Measurements from ENCODE around the gene MEGF6. TPM values are rescaled to one million over a fixed set of nuclear protein-coding genes. Genes with fewer than 3 reads are reported as not detected.

Gene MEGF6
- total RNA-seq, 2 donors from 2014 or later: 67.3 to 82.5 TPM

DNA sequence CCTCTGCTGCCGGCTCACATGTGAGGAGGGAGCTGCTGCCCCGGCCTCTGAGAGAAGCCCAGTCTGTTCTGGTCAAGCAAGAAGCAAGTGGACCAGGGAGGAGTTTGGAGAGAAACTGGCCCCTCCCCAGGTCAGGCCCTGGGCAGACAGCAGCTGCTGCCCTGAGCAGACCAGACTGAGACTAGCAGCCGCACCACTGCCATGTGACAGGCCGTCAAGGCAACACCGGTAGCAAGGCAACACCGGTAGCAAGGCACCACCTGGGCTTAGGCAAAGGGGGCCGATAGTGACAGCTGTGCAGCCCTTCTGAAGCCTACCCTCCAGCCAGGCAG, 106.5 kb downstream of the MEGF6 start:
- intact Hi-C loops (cut with DNase I): no loop called here
- Histone ChIP-seq H3K36me3 (no peaks in the 10 kb centered on the region), H3K9me3 (no peaks in the 10 kb centered on the region), H3K4me3 (no peak overlapping the region), H3K4me1 (replicated peaks) (no peaks in the 10 kb centered on the region), H3K27me3 (replicated peaks; ENCODE audit: insufficient read depth) (no peaks in the 10 kb centered on the region), H3K27ac (no peak overlapping the region)
- DNase-seq (ENCODE audit: low spot score): no peak
- TF ChIP-seq POLR2A (IDR thresholded peaks at IDR 0.05) (no peak), POLR2AphosphoS5 (IDR thresholded peaks at IDR 0.05) (no peak)
- TF ChIP-seq, protein P1, sequence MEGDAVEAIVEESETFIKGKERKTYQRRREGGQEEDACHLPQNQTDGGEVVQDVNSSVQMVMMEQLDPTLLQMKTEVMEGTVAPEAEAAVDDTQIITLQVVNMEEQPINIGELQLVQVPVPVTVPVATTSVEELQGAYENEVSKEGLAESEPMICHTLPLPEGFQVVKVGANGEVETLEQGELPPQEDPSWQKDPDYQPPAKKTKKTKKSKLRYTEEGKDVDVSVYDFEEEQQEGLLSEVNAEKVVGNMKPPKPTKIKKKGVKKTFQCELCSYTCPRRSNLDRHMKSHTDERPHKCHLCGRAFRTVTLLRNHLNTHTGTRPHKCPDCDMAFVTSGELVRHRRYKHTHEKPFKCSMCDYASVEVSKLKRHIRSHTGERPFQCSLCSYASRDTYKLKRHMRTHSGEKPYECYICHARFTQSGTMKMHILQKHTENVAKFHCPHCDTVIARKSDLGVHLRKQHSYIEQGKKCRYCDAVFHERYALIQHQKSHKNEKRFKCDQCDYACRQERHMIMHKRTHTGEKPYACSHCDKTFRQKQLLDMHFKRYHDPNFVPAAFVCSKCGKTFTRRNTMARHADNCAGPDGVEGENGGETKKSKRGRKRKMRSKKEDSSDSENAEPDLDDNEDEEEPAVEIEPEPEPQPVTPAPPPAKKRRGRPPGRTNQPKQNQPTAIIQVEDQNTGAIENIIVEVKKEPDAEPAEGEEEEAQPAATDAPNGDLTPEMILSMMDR (IDR thresholded peaks at IDR 0.05): no peak
- WGBS: 85% methylated on average over 2 of the region's 7 CpGs

GRCh38 chr1:3504151-3504821, 107.0 kb downstream of the MEGF6 start:
- WGBS: 85% methylated on average over 29 of the region's 31 CpGs
- intact Hi-C loops (cut with DNase I): no loop called here
- no peak for DNase-seq (ENCODE audit: low spot score)
- Histone ChIP-seq H3K36me3 (no peaks in the 10 kb centered on the region), H3K27me3 (replicated peaks; ENCODE audit: insufficient read depth) (no peaks in the 10 kb centered on the region), H3K27ac (no peak overlapping the region), H3K4me1 (replicated peaks) (no peaks in the 10 kb centered on the region), H3K4me3 (no peak overlapping the region), H3K9me3 (no peaks in the 10 kb centered on the region)
- TF ChIP-seq POLR2AphosphoS5 (IDR thresholded peaks at IDR 0.05): no peak
- no peak for TF ChIP-seq POLR2A (IDR thresholded peaks at IDR 0.05)

- no peaks in the 10 kb centered on the region for H3K4me1 ChIP-seq (replicated peaks)
- DNase-seq (ENCODE audit: low spot score): no peak
- no peak overlapping the region for H3K4me3 ChIP-seq
- no peaks in the 10 kb centered on the region for H3K27me3 ChIP-seq (replicated peaks; ENCODE audit: insufficient read depth)
- no peaks in the 10 kb centered on the region for H3K9me3 ChIP-seq
- TF ChIP-seq POLR2A (IDR thresholded peaks at IDR 0.05) (no peak), POLR2AphosphoS5 (IDR thresholded peaks at IDR 0.05) (no peak)
- TF ChIP-seq, protein P1 (IDR thresholded peaks at IDR 0.05): no peak
- H3K36me3 ChIP-seq: no peaks in the 10 kb centered on the region
- no peak overlapping the region for H3K27ac ChIP-seq
- WGBS: 84% methylated on average over 8 of the region's 8 CpGs
- intact Hi-C loops (cut with DNase I): no loop called here
These were observed 107.8 kb downstream of the MEGF6 start for GRCh38 chr1:3503525-3503886.

DNA sequence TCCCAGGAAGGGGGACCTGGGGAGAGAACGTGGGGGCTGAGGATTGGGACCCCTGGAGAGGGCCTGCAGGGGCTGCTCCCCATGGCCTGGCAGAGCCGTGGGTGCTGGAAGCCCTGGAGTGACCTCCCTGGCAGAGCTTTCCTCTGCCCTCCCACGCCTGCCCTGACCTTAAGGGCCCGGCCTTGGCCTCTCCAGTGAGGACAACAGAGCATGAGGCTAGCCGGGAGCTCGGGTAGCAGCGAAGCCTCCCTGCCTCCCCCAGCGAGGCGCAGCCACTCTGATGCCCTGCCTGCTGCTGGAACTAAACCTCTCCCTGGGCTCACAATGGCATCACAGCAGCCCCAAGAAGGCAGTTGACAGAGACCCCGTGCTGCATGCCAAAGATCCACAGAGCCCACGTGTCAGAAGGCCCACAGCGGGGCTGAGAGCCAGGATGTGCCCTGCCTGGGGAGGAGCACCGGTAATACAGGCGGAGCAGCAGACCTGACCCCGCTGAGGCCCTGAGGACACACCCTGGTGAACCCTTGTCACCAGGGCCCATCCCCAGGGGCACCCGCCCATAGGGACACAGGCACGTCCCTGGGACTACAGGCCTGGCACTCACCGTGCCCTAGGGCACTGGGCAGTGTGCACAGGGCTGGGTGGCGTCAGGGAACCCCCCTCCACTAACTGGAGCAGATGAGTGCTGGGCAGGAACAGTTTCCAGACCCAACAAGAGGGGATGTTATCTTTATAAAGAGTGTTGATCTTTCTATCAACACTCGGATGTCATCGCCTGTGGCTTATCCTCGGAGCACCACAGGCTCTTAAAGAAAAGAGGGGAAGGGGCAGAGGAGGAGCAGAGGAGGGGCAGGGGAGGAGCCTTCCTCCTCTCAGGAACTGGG, 108.4 kb downstream of the MEGF6 start:
- H3K4me3 ChIP-seq: no peak overlapping the region
- H3K4me1 ChIP-seq (replicated peaks): no peaks in the 10 kb centered on the region
- no peak for TF ChIP-seq POLR2AphosphoS5 (IDR thresholded peaks at IDR 0.05)
- TF ChIP-seq, protein P1 (IDR thresholded peaks at IDR 0.05): no peak
- no peak for TF ChIP-seq POLR2A (IDR thresholded peaks at IDR 0.05)
- intact Hi-C loops (cut with DNase I): no loop called here
- H3K27ac ChIP-seq: no peak overlapping the region
- no peaks in the 10 kb centered on the region for H3K9me3 ChIP-seq
- H3K36me3 ChIP-seq: no peaks in the 10 kb centered on the region
- DNase-seq (ENCODE audit: low spot score): no peak
- no peaks in the 10 kb centered on the region for H3K27me3 ChIP-seq (replicated peaks; ENCODE audit: insufficient read depth)
- WGBS: 86% methylated on average over 21 of the region's 22 CpGs

GRCh38 chr1:3501856-3502640, 109.3 kb downstream of the MEGF6 start:
- Histone ChIP-seq H3K4me1 (replicated peaks) (no peaks in the 10 kb centered on the region), H3K36me3 (no peaks in the 10 kb centered on the region), H3K4me3 (no peak overlapping the region), H3K27ac (no peak overlapping the region), H3K27me3 (replicated peaks; ENCODE audit: insufficient read depth) (no peaks in the 10 kb centered on the region), H3K9me3 (no peaks in the 10 kb centered on the region)
- intact Hi-C loops (cut with DNase I): no loop called here
- 69% methylated on average over 25 of the region's 26 CpGs for WGBS
- no peak for TF ChIP-seq POLR2A (IDR thresholded peaks at IDR 0.05)
- TF ChIP-seq, protein P1 (IDR thresholded peaks at IDR 0.05): no peak
- peak; percentile 50 for DNase-seq (ENCODE audit: low spot score)
